Measurements from ENCODE around the gene CWF19L1.

The CWF19L1 gene

GRCh38 chr10:100216006-100216405 lies 51.4 kb downstream of the CWF19L1 start:
- Histone ChIP-seq H3K36me3 (ENCODE audit: control insufficient read depth, insufficient read depth, low read length) (peaks cover 18% of the 10 kb centered on the region), H3K4me3 (ENCODE audit: insufficient read depth, low read depth, low read length) (no peak overlapping the region), H3K4me1 (ENCODE audit: control insufficient read depth, insufficient read depth, low read length) (no peaks in the 10 kb centered on the region), H3K9me3 (ENCODE audit: control insufficient read depth, low read length) (no peaks in the 10 kb centered on the region), H3K27me3 (ENCODE audit: control insufficient read depth, insufficient read depth, low read length, poor library complexity, severe bottlenecking) (no peaks in the 10 kb centered on the region), H3K27ac (ENCODE audit: insufficient read depth, low read depth, low read length, poor library complexity, severe bottlenecking) (no peak overlapping the region)
- WGBS, 2 experiments, result 90 to 93% methylated on average over 2 of the region's 2 CpGs

GRCh38 chr10:100209303-100209702 lies 58.1 kb downstream of the CWF19L1 start:
- Histone ChIP-seq H3K9me3 (ENCODE audit: control insufficient read depth, low read length) (no peaks in the 10 kb centered on the region), H3K27ac (ENCODE audit: insufficient read depth, low read depth, low read length, poor library complexity, severe bottlenecking) (no peak overlapping the region), H3K4me1 (ENCODE audit: control insufficient read depth, insufficient read depth, low read length) (no peaks in the 10 kb centered on the region), H3K4me3 (ENCODE audit: insufficient read depth, low read depth, low read length) (no peak overlapping the region), H3K36me3 (ENCODE audit: control insufficient read depth, insufficient read depth, low read length) (peaks cover 15% of the 10 kb centered on the region), H3K27me3 (ENCODE audit: control insufficient read depth, insufficient read depth, low read length, poor library complexity, severe bottlenecking) (no peaks in the 10 kb centered on the region)
- 95 to 99% methylated on average over 7 of the region's 7 CpGs for WGBS, 2 experiments

- 93 to 96% methylated on average over 9 of the region's 9 CpGs for WGBS, 2 experiments
- Histone ChIP-seq H3K27ac (ENCODE audit: insufficient read depth, low read depth, low read length, poor library complexity, severe bottlenecking) (no peak overlapping the region), H3K4me1 (ENCODE audit: control insufficient read depth, insufficient read depth, low read length) (no peaks in the 10 kb centered on the region), H3K4me3 (ENCODE audit: insufficient read depth, low read depth, low read length) (no peak overlapping the region), H3K36me3 (ENCODE audit: control insufficient read depth, insufficient read depth, low read length) (peaks cover 15% of the 10 kb centered on the region), H3K27me3 (ENCODE audit: control insufficient read depth, insufficient read depth, low read length, poor library complexity, severe bottlenecking) (no peaks in the 10 kb centered on the region), H3K9me3 (ENCODE audit: control insufficient read depth, low read length) (no peaks in the 10 kb centered on the region)
Measured at GRCh38 chr10:100208276-100208675, 59.2 kb downstream of the CWF19L1 start.

- peaks cover 26% of the 10 kb centered on the region for H3K36me3 ChIP-seq (ENCODE audit: control insufficient read depth, insufficient read depth, low read length)
- 91% methylated on average over 2 of the region's 2 CpGs for WGBS, 2 experiments
Measured at GRCh38 chr10:100204370-100204769, 63.1 kb downstream of the CWF19L1 start.

GRCh38 chr10:100201549-100201948 lies 65.9 kb downstream of the CWF19L1 start:
- Histone ChIP-seq H3K9me3 (ENCODE audit: control insufficient read depth, low read length) (no peaks in the 10 kb centered on the region), H3K36me3 (ENCODE audit: control insufficient read depth, insufficient read depth, low read length) (peaks cover 23% of the 10 kb centered on the region), H3K4me3 (ENCODE audit: insufficient read depth, low read depth, low read length) (no peak overlapping the region), H3K27ac (ENCODE audit: insufficient read depth, low read depth, low read length, poor library complexity, severe bottlenecking) (no peak overlapping the region), H3K4me1 (ENCODE audit: control insufficient read depth, insufficient read depth, low read length) (no peaks in the 10 kb centered on the region), H3K27me3 (ENCODE audit: control insufficient read depth, insufficient read depth, low read length, poor library complexity, severe bottlenecking) (no peaks in the 10 kb centered on the region)
- WGBS, 2 experiments, result 96 to 98% methylated on average over 2 of the region's 2 CpGs

More at GRCh38 chr10:100204370-100204769, 63.1 kb downstream of the CWF19L1 start:
- H3K9me3 ChIP-seq (ENCODE audit: control insufficient read depth, low read length), result no peaks in the 10 kb centered on the region
- no peaks in the 10 kb centered on the region for H3K4me1 ChIP-seq (ENCODE audit: control insufficient read depth, insufficient read depth, low read length)
- H3K27ac ChIP-seq (ENCODE audit: insufficient read depth, low read depth, low read length, poor library complexity, severe bottlenecking), result no peak overlapping the region
- H3K4me3 ChIP-seq (ENCODE audit: insufficient read depth, low read depth, low read length), result no peak overlapping the region
- no peaks in the 10 kb centered on the region for H3K27me3 ChIP-seq (ENCODE audit: control insufficient read depth, insufficient read depth, low read length, poor library complexity, severe bottlenecking)

GRCh38 chr10:100194711-100195110 lies 72.7 kb downstream of the CWF19L1 start:
- Histone ChIP-seq H3K27ac (ENCODE audit: insufficient read depth, low read depth, low read length, poor library complexity, severe bottlenecking) (no peak overlapping the region), H3K27me3 (ENCODE audit: control insufficient read depth, insufficient read depth, low read length, poor library complexity, severe bottlenecking) (no peaks in the 10 kb centered on the region), H3K36me3 (ENCODE audit: control insufficient read depth, insufficient read depth, low read length) (peaks cover 14% of the 10 kb centered on the region), H3K4me1 (ENCODE audit: control insufficient read depth, insufficient read depth, low read length) (no peaks in the 10 kb centered on the region), H3K4me3 (ENCODE audit: insufficient read depth, low read depth, low read length) (no peak overlapping the region), H3K9me3 (ENCODE audit: control insufficient read depth, low read length) (no peaks in the 10 kb centered on the region)
- 95 to 100% methylated on average over 1 of the region's 1 CpG for WGBS, 2 experiments

- Histone ChIP-seq H3K36me3 (ENCODE audit: control insufficient read depth, insufficient read depth, low read length) (peaks cover 14% of the 10 kb centered on the region), H3K27ac (ENCODE audit: insufficient read depth, low read depth, low read length, poor library complexity, severe bottlenecking) (no peak overlapping the region), H3K4me1 (ENCODE audit: control insufficient read depth, insufficient read depth, low read length) (no peaks in the 10 kb centered on the region), H3K4me3 (ENCODE audit: insufficient read depth, low read depth, low read length) (no peak overlapping the region), H3K9me3 (ENCODE audit: control insufficient read depth, low read length) (no peaks in the 10 kb centered on the region), H3K27me3 (ENCODE audit: control insufficient read depth, insufficient read depth, low read length, poor library complexity, severe bottlenecking) (no peaks in the 10 kb centered on the region)
- 96% methylated on average over 2 of the region's 2 CpGs for WGBS, 2 experiments
Measured at GRCh38 chr10:100192350-100192749, 75.1 kb downstream of the CWF19L1 start.

GRCh38 chr10:100186253-100187212 lies 80.9 kb downstream of the CWF19L1 start:
- Histone ChIP-seq H3K4me3 (ENCODE audit: insufficient read depth, low read depth, low read length) (peak overlapping the region; percentile 66), H3K36me3 (ENCODE audit: control insufficient read depth, insufficient read depth, low read length) (peaks cover 2% of the 10 kb centered on the region), H3K27ac (ENCODE audit: insufficient read depth, low read depth, low read length, poor library complexity, severe bottlenecking) (peak overlapping the region; percentile 28), H3K27me3 (ENCODE audit: control insufficient read depth, insufficient read depth, low read length, poor library complexity, severe bottlenecking) (no peaks in the 10 kb centered on the region), H3K4me1 (ENCODE audit: control insufficient read depth, insufficient read depth, low read length) (peaks cover 5% of the 10 kb centered on the region), H3K9me3 (ENCODE audit: control insufficient read depth, low read length) (no peaks in the 10 kb centered on the region)
- WGBS, 2 experiments, result 48 to 50% methylated on average over 28 of the region's 28 CpGs

GRCh38 chr10:100185364-100186252 lies 81.8 kb downstream of the CWF19L1 start, which contains the start of gene ERLIN1:
Gene ERLIN1 (minus strand): TSS chr10:100186029. CDS start chr10:100185626, 403 bp downstream.
- Histone ChIP-seq H3K4me1 (ENCODE audit: control insufficient read depth, insufficient read depth, low read length) (peaks cover 5% of the 10 kb centered on the region), H3K36me3 (ENCODE audit: control insufficient read depth, insufficient read depth, low read length) (no peaks in the 10 kb centered on the region), H3K9me3 (ENCODE audit: control insufficient read depth, low read length) (no peaks in the 10 kb centered on the region), H3K27me3 (ENCODE audit: control insufficient read depth, insufficient read depth, low read length, poor library complexity, severe bottlenecking) (no peaks in the 10 kb centered on the region), H3K27ac (ENCODE audit: insufficient read depth, low read depth, low read length, poor library complexity, severe bottlenecking) (peak within 1 kb of the TSS; percentile 88), H3K4me3 (ENCODE audit: insufficient read depth, low read depth, low read length) (peak within 1 kb of the TSS; percentile 66)
- WGBS, 2 experiments, result 0% methylated on average over 65 of the region's 65 CpGs

GRCh38 chr10:100184840-100185239 lies 82.6 kb downstream of the CWF19L1 start:
- Histone ChIP-seq H3K4me1 (ENCODE audit: control insufficient read depth, insufficient read depth, low read length) (peaks cover 5% of the 10 kb centered on the region), H3K27ac (ENCODE audit: insufficient read depth, low read depth, low read length, poor library complexity, severe bottlenecking) (no peak overlapping the region), H3K4me3 (ENCODE audit: insufficient read depth, low read depth, low read length) (peak overlapping the region; percentile 66), H3K27me3 (ENCODE audit: control insufficient read depth, insufficient read depth, low read length, poor library complexity, severe bottlenecking) (no peaks in the 10 kb centered on the region), H3K36me3 (ENCODE audit: control insufficient read depth, insufficient read depth, low read length) (no peaks in the 10 kb centered on the region), H3K9me3 (ENCODE audit: control insufficient read depth, low read length) (no peaks in the 10 kb centered on the region)
- 24 to 27% methylated on average over 3 to 4 of the region's 4 CpGs for WGBS, 2 experiments
